GM21390 (cell line): ENCODE measurements around the gene TTC33.

ENCODE experiments used
- ATAC-seq: cut with Tn5 transposase; IDR thresholded peaks from one replicate; pipeline ENCODE4 v1.9.1; 2021; ENCODE audit not compliant: unreplicated experiment

Gene TTC33

GRCh38 chr5:40486437-40487275, 269.1 kb downstream of the TTC33 start:
- ATAC-seq: peak; percentile 29

DNA sequence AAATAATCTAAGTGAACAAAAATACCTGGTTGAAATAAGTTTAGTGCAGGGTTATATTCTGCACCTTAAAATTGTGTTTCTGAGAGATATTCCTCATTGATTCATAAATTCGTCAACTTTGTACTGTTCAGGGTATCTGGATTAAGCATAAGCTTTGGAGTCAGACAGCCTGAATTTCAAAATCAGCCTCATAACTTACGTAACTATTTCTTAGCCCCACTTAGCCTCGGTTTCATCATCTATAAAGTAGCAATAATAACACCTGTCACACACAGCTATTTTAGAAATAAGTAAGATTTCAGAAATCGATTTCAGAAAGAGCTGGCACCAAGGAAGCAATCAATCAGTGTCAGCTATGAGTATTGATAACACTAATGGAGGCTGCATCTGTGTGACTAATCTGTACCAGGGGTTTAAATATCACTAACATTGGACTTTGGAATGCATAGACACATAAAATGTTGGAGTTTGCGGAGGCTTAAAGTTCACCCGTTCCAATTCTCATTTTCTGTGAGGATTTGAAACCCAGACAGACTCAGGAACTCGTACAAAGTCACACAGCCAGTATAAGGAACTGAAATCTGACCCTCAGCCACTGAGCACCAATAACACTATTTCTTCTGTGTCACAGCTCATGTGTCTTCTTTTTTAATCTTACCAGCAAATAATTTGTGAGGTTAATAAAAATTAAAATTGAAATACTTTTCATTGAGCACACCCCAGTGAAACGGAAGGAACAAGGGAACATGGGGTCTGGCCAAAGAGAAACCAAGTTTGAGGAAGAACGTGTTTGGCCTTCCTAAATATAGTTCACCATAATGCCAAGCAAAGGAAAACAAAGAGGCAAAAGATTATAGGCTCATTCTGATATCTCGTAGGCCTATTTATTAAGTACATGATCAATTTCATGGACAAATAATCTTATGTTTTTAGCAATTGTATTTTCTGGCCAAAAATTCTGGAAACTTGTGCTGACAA, 270.5 kb downstream of the TTC33 start:
- peak; percentile 61 for ATAC-seq

GRCh38 chr5:40484495-40484894, 271.3 kb downstream of the TTC33 start:
- ATAC-seq: peak; percentile 42

GRCh38 chr5:40483316-40483715, 272.4 kb downstream of the TTC33 start:
- no peak for ATAC-seq

- no peak for ATAC-seq
These were observed 274.5 kb downstream of the TTC33 start for GRCh38 chr5:40481241-40481640.

- no peak for ATAC-seq
These were observed 275.4 kb downstream of the TTC33 start for GRCh38 chr5:40480392-40480791.

DNA sequence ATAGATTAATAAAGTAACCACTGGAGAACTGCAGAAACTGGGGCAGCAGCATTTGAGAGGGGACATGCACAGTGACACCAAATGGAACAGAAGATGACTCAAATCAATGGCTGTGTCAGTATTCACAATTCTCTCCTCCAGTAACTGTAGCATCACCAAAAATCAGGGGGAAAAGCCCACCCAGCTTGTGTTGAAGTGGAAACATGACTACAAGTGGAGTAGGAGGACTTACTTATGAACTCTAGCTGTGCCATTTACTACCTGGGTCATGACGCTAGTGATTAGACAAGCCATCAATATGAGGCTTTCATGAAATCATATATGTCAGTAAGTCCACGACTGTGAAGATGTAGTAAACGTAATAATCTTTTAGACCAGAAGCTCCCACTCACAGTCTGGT, 275.8 kb downstream of the TTC33 start:
- no peak for ATAC-seq

- ATAC-seq: no peak
These were observed 277.0 kb downstream of the TTC33 start for GRCh38 chr5:40478766-40479165.

- no peak for ATAC-seq
These were observed 277.8 kb downstream of the TTC33 start for GRCh38 chr5:40477856-40478546.

DNA sequence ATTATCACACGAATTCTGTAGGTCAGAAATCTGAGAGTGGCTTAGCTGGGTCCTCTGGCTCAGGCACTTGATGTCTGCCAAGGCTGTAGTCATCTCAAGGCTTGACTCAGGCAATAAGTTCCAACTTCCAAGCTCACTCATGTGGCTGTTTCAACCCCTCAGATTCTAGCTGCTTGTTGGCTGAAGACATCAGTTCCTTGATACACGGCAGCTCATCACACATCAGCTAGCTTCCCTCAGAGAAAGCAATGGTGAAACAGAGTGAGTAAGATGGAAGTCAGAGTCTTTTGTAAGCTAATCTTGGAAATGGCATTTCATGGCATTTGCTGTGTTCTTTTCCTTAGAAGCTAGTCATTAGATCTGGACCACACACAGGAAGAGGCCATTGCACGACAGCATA, 280.2 kb downstream of the TTC33 start:
- ATAC-seq: no peak

DNA sequence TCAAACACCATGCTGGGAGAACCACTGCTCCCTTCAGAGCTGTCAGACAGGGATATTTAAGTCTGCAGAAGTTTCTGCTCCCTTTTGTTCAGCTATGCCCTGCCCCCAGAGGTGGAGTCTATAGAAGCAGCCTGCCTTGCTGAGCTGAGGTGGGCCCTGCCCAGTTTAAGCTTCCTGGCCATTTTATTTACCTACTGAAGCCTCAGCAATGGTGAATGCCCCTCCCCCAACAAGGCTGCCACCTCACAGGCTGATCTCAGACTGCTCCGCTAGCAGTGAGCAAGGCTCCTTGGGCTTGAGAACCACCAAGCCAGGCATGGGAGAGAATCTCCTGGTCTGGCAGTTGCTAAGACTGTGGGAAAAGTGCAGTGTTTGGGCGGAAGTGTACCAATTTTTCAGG, 281.5 kb downstream of the TTC33 start:
- ATAC-seq: no peak

DNA sequence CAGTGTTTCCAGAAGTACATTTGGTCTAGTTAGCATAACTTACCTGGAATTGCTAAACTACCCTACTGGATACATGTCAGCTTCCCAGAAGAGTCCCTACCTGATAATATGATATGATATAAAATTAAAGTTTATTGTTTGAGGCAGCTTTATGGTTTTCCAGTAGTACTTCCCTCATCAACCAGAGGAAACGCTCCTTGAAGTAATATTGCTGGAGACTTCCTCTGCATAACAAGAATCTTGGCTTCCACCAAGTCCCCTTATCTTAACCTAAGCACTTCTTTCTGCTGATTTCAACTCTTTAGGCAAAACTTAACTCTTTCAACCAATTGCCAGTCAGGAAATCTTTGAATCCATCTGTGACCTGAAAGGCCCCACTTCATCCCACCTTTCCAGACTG, 290.3 kb downstream of the TTC33 start:
- no peak for ATAC-seq

- no peak for ATAC-seq
These were observed 291.2 kb downstream of the TTC33 start for GRCh38 chr5:40464511-40464910.
